K562 (cell line): ENCODE results near the gene SUN5. TPM values are rescaled to one million over a fixed set of nuclear protein-coding genes. Genes with fewer than 3 reads are reported as not detected.

Experiments used
- ATAC-seq: fragments of 200-7000 bp; cut with Tn5 transposase; 3 replicates; pipeline ENCODE4 v1.9.1; 2020; ENCODE audit warnings: moderate library complexity
- BruUV-seq: library from RNA; stranded (reverse); fragments of 400-500 nt; replicated peaks from 2 replicates; lab custom pipeline; 2021; lab: Mats Ljungman, UMichigan
- CTCF ChIA-PET: fragments of 300-600 bp; formaldehyde crosslinking; extraction: SDS; loops from one replicate; lab custom pipeline; 2021; ENCODE audit warnings: low intra/inter-chr PET ratio; lab: Yijun Ruan, JAX
- POLR2A ChIA-PET: fragments of 300-600, 350-650 bp; sonication (Branson Sonifier 250); formaldehyde crosslinking; extraction: SDS; loops from one replicate; lab custom pipeline; 2021; ENCODE audit warnings: antibody characterized with exemption, inconsistent platforms; lab: Yijun Ruan, JAX
- DNase-seq, 4 experiments: peaks; one replicate each; pipeline versions ENCODE4 v3.0.0 to v3.0.0-alpha.2; 2011 to 2018; ENCODE audit warnings: low spot score in 3 of 4, mixed read lengths in 3 of 4; ENCODE audit errors: extremely low read depth in 1 of 4
- FAIRE-seq: peaks from 2 replicates; lab custom pipeline; 2011; peaks lifted over from hg19 to GRCh38; lab: Jason Lieb, UNC
- H2AFZ ChIP-seq: 2 replicates; pipeline ENCODE4 v1.6.0; 2011; ENCODE audit warnings: low read depth, low read length, control low read depth, inconsistent platforms
- H3K27ac ChIP-seq: fragments of 200-600 bp; 3 replicates; pipeline ENCODE4 v1.8.0; 2011; ENCODE audit warnings: low read depth, mild to moderate bottlenecking, control low read depth, inconsistent platforms, low read length, moderate library complexity, mixed read lengths; ENCODE audit errors: extremely low read depth
- H3K27me3 ChIP-seq, 2 experiments: fragments of 300-600 bp in 1 of 2; 2 replicates in 1 of 2; 3 replicates in 1 of 2; pipeline versions ENCODE4 v1.6.0 to v1.8.0; 2011; ENCODE audit warnings: inconsistent platforms in 2 of 2, low read length in 2 of 2, mild to moderate bottlenecking in 1 of 2, mixed read lengths in 1 of 2, moderate library complexity in 1 of 2; ENCODE audit not compliant: control insufficient read depth in 2 of 2, insufficient read depth in 2 of 2
- H3K36me3 ChIP-seq: fragments of 300-600 bp; 3 replicates; pipeline ENCODE4 v1.8.0; 2011; ENCODE audit warnings: mild to moderate bottlenecking, low read length, inconsistent platforms; ENCODE audit not compliant: control insufficient read depth, insufficient read depth
- H3K4me1 ChIP-seq, 2 experiments: fragments of 200-600 bp in 1 of 2; replicated peaks in 1 of 2; 2 replicates in 1 of 2; 3 replicates in 1 of 2; pipeline versions ENCODE4 v1.5.1 to v1.8.0; 2011; ENCODE audit warnings: inconsistent platforms in 2 of 2, low read length in 2 of 2, mild to moderate bottlenecking in 1 of 2, mixed read lengths in 1 of 2, moderate library complexity in 1 of 2; ENCODE audit not compliant: control insufficient read depth in 2 of 2, insufficient read depth in 2 of 2
- H3K4me2 ChIP-seq: 2 replicates; pipeline ENCODE4 v1.6.1; 2011; ENCODE audit warnings: low read length, control low read depth, inconsistent platforms, mixed read lengths; ENCODE audit not compliant: insufficient read depth
- H3K4me3 ChIP-seq: fragments of 200-600 bp; sonication (generic), shearing (Covaris generic); 2 replicates; pipeline ENCODE4 v1.5.1; 2016; ENCODE audit warnings: control low read depth, inconsistent platforms
- H3K79me2 ChIP-seq: fragments of 200-600 bp; 3 replicates; pipeline ENCODE4 v1.8.0; 2011; ENCODE audit warnings: low read length, inconsistent platforms; ENCODE audit not compliant: control insufficient read depth, insufficient read depth
- H3K9ac ChIP-seq, 2 experiments: 2 replicates each; pipeline versions ENCODE4 v1.6.0 to v1.6.1; 2011; ENCODE audit warnings: low read depth in 2 of 2, low read length in 2 of 2, control low read depth in 1 of 2, inconsistent platforms in 1 of 2, mild to moderate bottlenecking in 1 of 2, mixed read lengths in 1 of 2; ENCODE audit not compliant: insufficient read depth in 1 of 2
- H3K9me1 ChIP-seq: one replicate; pipeline ENCODE4 v1.6.0; 2011; ENCODE audit warnings: inconsistent platforms, mild to moderate bottlenecking, low read length, moderate library complexity; ENCODE audit not compliant: control insufficient read depth, insufficient read depth
- H3K9me3 ChIP-seq: replicated peaks from 2 replicates; pipeline ENCODE4 v1.5.1; 2011; ENCODE audit warnings: low read depth, low read length, inconsistent platforms; ENCODE audit not compliant: control insufficient read depth, insufficient read depth
- H4K20me1 ChIP-seq: replicated peaks from 2 replicates; pipeline ENCODE4 v1.6.1; 2011; ENCODE audit warnings: low read length, inconsistent platforms, mixed read lengths; ENCODE audit not compliant: control insufficient read depth, insufficient read depth
- CC2D1A ChIP-seq: fragments of 450-650 bp; IDR thresholded peaks from 2 replicates; pipeline ENCODE4 v1.6.1; 2017; ENCODE audit warnings: mild to moderate bottlenecking
- CREM ChIP-seq: IDR thresholded peaks from 2 replicates; pipeline ENCODE4 v1.6.1; 2014; ENCODE audit warnings: antibody characterized with exemption, low read depth
- KDM2B ChIP-seq: fragments of 250-450 bp; sonication (Bioruptor Pico); IDR thresholded peaks from 2 replicates; pipeline ENCODE4 v1.8.0; 2021; ENCODE audit warnings: mild to moderate bottlenecking, moderate library complexity
- MTF1 ChIP-seq: fragments of 250-450 bp; sonication (Bioruptor Pico); IDR thresholded peaks from 2 replicates; pipeline ENCODE4 v1.9.0; 2021; ENCODE audit warnings: moderate library complexity, mild to moderate bottlenecking, inconsistent platforms, borderline replicate concordance
- SIRT6 ChIP-seq: IDR thresholded peaks from one replicate; pipeline ENCODE4 v1.6.1; 2012; ENCODE audit warnings: low read depth, mild to moderate bottlenecking, control low read depth, inconsistent platforms, low read length, moderate library complexity
- WGBS: fragments of 100-300 bp; shearing (Covaris generic); methylation state at CpG from one replicate; pipeline ENCODE4 v1.1.6; 2016; ENCODE audit warnings: low coverage, mixed read lengths; ENCODE audit not compliant: insufficient coverage; ENCODE audit errors: missing lambda C conversion rate; 5-methylcytosine and 5-hydroxymethylcytosine counted together
- in situ Hi-C: fragments of 300-500 bp; cut with MboI; formaldehyde crosslinking; loops from 4 replicates; pipeline ENCODE4 v1.15.0; 2018; ENCODE audit warnings: inconsistent platforms, mixed read lengths
- intact Hi-C: fragments of 100-400 bp; cut with micrococcal nuclease; formaldehyde crosslinking; loops from 2 replicates; pipeline ENCODE4 v1.14.2; 2022
- polyA plus RNA-seq, 8 experiments: library from polyadenylated mRNA; depleted of rRNA in 4 of 8; stranded (reverse) in 5 of 8; unstranded in 3 of 8; fragments of >200 nt; fragmentation: Nextera tagmentation in 2 of 8; fragmentation: Illumina TruSeq in 1 of 8; extraction: Ambion mirVana in 2 of 8; extraction: Trizol in 1 of 8; gene quantifications; 2 replicates each; pipeline versions ENCODE4 v1.2.1 to v1.2.3, GENCODE V29; 2011 to 2014; ENCODE audit warnings: inconsistent platforms in 1 of 8, missing spikeins in 1 of 8
- total RNA-seq, 7 experiments: library from RNA; depleted of rRNA in 6 of 7; stranded (reverse); fragments of >200 nt in 6 of 7; fragmentation: Illumina TruSeq in 2 of 7; extraction: Trizol in 2 of 7; gene quantifications; 2 replicates each; pipeline versions ENCODE4 v1.2.1 to v1.2.3, GENCODE V29; 2011 to 2021; ENCODE audit warnings: low replicate concordance in 1 of 7
- TF ChIP-seq, protein P1 (sequence below): sonication (generic); formaldehyde crosslinking; IDR thresholded peaks from 2 replicates; pipeline ENCODE4 v1.8.1; 2023; ENCODE audit warnings: mild to moderate bottlenecking, missing genetic modification reagents
- TF ChIP-seq, protein P2 (sequence below): fragments of 200-800 bp; sonication (Bioruptor generic); IDR thresholded peaks from 2 replicates; pipeline ENCODE4 v1.6.1; 2016; ENCODE audit warnings: missing genetic modification characterization, missing compliant biosample characterization
- TF ChIP-seq, protein P3 (sequence below): sonication (generic); formaldehyde crosslinking; IDR thresholded peaks from 2 replicates; pipeline ENCODE4 v1.8.0; 2022; ENCODE audit warnings: mild to moderate bottlenecking, missing genetic modification reagents

Gene SUN5
- total and polyA plus RNA-seq, 9 of the 15 experiments (the other 6 are each of a cell fraction or from before 2014, with no cell fraction given) = not detected

DNA sequence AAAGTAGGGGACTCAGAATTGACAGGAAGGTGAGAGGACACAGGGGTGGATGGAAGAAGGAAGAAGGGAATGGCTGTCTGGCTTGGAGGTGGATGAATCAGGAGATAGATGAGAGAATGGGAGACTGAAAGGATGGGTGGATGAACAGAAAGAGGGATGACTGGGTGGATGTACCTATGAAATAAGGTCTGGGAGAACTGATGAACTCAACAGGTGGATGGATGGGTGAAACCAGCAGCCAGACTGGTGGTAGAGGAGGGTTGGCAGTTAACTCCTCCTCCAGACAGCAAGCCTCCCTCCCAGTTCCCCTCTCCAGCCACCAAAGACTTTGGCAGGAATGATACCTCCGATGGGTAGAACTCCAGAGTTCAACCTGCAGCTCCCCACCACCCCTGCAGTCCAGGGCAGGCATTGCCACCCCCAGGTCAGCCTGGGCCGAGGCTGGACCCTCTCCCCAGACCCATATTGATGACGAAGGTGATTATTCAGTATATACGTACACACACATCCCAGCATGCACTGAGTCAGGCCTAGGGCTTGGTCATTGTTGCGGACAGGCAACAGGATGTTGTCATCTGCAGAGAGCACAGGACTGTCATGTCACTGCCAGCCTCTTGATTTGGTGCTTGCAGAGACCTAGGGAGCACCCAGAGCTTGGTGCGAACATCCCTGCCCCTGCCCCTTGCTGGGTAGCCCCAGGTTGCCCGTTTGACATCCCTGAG, 2.0 kb downstream of the SUN5 start:
- intact Hi-C loops (no loop called here), in situ Hi-C loops (no loop called here)
- Histone ChIP-seq H3K27ac (no peak overlapping the region), H3K9me3 (peaks cover 4% of the 10 kb centered on the region), H3K4me3 (no peak overlapping the region), H3K79me2 (no peaks in the 10 kb centered on the region), H3K36me3 (no peaks in the 10 kb centered on the region), H4K20me1 (no peaks in the 10 kb centered on the region), H3K9me1 (no peaks in the 10 kb centered on the region), H2AFZ (no peak overlapping the region), H3K9ac (no peak overlapping the region; a peak in 1 of 4 replicates), H3K4me1 (no peaks in the 10 kb centered on the region; a peak in 1 of 5 replicates), H3K27me3 (peaks cover 2 to 27% of the 10 kb centered on the region in 2 experiments; a peak in 2 of 5 replicates), H3K4me2 (no peak overlapping the region)
- CTCF ChIA-PET = no interaction called here
- ATAC-seq (peak; percentile 61), DNase-seq (no peak), FAIRE-seq (no peak)
- TF ChIP-seq SIRT6 (no peak), CC2D1A (no peak), MTF1 (CRISPR knock-in tag) (no peak), CREM (0 out of 2 replicates have a peak, but pooled peaks have one; percentile 21), KDM2B (CRISPR knock-in tag) (no peak)
- TF ChIP-seq, protein P1, sequence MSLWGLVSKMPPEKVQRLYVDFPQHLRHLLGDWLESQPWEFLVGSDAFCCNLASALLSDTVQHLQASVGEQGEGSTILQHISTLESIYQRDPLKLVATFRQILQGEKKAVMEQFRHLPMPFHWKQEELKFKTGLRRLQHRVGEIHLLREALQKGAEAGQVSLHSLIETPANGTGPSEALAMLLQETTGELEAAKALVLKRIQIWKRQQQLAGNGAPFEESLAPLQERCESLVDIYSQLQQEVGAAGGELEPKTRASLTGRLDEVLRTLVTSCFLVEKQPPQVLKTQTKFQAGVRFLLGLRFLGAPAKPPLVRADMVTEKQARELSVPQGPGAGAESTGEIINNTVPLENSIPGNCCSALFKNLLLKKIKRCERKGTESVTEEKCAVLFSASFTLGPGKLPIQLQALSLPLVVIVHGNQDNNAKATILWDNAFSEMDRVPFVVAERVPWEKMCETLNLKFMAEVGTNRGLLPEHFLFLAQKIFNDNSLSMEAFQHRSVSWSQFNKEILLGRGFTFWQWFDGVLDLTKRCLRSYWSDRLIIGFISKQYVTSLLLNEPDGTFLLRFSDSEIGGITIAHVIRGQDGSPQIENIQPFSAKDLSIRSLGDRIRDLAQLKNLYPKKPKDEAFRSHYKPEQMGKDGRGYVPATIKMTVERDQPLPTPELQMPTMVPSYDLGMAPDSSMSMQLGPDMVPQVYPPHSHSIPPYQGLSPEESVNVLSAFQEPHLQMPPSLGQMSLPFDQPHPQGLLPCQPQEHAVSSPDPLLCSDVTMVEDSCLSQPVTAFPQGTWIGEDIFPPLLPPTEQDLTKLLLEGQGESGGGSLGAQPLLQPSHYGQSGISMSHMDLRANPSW (CRISPR knock-in tag) = no peak
- TF ChIP-seq, protein P2, sequence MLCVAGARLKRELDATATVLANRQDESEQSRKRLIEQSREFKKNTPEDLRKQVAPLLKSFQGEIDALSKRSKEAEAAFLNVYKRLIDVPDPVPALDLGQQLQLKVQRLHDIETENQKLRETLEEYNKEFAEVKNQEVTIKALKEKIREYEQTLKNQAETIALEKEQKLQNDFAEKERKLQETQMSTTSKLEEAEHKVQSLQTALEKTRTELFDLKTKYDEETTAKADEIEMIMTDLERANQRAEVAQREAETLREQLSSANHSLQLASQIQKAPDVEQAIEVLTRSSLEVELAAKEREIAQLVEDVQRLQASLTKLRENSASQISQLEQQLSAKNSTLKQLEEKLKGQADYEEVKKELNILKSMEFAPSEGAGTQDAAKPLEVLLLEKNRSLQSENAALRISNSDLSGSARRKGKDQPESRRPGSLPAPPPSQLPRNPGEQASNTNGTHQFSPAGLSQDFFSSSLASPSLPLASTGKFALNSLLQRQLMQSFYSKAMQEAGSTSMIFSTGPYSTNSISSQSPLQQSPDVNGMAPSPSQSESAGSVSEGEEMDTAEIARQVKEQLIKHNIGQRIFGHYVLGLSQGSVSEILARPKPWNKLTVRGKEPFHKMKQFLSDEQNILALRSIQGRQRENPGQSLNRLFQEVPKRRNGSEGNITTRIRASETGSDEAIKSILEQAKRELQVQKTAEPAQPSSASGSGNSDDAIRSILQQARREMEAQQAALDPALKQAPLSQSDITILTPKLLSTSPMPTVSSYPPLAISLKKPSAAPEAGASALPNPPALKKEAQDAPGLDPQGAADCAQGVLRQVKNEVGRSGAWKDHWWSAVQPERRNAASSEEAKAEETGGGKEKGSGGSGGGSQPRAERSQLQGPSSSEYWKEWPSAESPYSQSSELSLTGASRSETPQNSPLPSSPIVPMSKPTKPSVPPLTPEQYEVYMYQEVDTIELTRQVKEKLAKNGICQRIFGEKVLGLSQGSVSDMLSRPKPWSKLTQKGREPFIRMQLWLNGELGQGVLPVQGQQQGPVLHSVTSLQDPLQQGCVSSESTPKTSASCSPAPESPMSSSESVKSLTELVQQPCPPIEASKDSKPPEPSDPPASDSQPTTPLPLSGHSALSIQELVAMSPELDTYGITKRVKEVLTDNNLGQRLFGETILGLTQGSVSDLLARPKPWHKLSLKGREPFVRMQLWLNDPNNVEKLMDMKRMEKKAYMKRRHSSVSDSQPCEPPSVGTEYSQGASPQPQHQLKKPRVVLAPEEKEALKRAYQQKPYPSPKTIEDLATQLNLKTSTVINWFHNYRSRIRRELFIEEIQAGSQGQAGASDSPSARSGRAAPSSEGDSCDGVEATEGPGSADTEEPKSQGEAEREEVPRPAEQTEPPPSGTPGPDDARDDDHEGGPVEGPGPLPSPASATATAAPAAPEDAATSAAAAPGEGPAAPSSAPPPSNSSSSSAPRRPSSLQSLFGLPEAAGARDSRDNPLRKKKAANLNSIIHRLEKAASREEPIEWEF (CRISPR knock-in tag) = no peak
- TF ChIP-seq, protein P3, sequence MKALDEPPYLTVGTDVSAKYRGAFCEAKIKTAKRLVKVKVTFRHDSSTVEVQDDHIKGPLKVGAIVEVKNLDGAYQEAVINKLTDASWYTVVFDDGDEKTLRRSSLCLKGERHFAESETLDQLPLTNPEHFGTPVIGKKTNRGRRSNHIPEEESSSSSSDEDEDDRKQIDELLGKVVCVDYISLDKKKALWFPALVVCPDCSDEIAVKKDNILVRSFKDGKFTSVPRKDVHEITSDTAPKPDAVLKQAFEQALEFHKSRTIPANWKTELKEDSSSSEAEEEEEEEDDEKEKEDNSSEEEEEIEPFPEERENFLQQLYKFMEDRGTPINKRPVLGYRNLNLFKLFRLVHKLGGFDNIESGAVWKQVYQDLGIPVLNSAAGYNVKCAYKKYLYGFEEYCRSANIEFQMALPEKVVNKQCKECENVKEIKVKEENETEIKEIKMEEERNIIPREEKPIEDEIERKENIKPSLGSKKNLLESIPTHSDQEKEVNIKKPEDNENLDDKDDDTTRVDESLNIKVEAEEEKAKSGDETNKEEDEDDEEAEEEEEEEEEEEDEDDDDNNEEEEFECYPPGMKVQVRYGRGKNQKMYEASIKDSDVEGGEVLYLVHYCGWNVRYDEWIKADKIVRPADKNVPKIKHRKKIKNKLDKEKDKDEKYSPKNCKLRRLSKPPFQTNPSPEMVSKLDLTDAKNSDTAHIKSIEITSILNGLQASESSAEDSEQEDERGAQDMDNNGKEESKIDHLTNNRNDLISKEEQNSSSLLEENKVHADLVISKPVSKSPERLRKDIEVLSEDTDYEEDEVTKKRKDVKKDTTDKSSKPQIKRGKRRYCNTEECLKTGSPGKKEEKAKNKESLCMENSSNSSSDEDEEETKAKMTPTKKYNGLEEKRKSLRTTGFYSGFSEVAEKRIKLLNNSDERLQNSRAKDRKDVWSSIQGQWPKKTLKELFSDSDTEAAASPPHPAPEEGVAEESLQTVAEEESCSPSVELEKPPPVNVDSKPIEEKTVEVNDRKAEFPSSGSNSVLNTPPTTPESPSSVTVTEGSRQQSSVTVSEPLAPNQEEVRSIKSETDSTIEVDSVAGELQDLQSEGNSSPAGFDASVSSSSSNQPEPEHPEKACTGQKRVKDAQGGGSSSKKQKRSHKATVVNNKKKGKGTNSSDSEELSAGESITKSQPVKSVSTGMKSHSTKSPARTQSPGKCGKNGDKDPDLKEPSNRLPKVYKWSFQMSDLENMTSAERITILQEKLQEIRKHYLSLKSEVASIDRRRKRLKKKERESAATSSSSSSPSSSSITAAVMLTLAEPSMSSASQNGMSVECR (CRISPR knock-in tag) = no peak
- POLR2A ChIA-PET = interaction anchor here (0.6 kb wide), 1 partner anchor 325 kb away, joined by 3 read pairs; no protein-coding TSS in a partner anchor
- 0% methylated on average over 7 of the region's 7 CpGs for WGBS
- no TSS peak for BruUV-seq
